Measurements from ENCODE around the gene GALNT13.

The GALNT13 gene

DNA sequence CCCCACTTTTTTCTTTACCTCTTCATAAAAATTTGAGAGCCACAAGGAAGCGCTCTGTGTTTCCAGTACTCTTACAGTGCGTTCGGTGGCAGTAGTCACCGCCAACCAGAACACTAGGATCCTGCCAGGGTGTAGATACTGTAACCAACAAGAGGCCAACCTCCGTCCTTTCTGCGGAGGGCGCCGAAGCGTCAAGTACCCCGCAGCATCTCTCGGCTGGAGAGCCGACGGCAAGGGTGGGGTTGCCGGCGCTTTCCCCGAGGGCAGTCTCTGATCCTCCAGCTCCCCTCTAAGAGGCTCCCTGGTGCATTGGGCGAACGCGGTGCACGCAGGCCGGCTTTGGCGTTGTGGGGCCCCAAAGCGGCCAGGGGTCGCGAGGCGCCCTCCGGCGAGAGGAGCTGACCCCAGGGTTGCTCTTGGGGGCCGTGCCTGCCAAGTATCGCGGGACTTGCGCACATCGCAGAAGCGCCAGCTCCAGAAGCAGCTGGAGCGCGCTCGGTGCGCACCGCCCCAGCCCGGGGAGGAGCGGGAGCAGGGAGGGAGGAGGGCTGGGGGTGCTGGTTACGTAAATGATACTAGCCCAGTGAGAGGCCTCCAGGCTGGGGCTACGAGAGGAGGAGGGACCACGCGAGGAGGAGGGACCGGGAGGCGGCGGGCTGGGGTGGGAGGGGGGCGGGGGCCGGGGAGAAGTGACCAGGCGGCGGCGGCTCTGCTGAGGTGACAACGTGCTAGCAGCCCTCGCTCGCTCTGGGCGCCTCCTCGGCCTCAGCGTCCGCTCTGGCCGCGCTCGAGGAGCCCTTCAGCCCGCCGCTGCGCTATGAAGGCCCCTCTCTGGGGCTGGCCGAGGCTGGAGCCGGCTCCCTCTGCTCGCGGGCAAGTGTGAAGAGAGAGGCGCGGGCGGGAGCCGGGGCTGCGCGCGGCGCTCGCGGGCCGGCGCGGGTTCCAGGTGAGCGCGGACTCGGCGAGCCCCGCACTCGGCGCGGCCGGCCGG, at the start of gene GALNT13:
GALNT13 (plus strand) TSS at position 692 of the 991 bp plus-strand sequence.
- no peak for DNase-seq

DNA sequence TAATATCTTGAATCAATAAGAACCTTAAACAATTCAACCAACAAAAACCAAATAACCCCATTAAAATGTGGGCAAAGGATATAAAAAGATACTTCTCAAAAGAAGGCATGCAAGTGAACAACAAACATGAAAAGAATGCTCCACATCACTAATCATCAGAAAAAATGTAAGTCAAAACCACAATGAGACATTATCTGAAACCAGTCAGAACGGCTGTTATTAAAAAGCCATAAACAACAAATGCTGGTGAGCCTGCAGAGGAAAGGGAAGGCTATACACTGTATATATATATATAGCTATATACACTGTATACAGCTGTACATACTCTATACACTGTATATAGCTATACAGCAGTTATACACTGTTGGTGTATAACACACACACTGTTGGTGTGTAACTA, 47.8 kb upstream of the GALNT13 start:
- no peak for DNase-seq

DNA sequence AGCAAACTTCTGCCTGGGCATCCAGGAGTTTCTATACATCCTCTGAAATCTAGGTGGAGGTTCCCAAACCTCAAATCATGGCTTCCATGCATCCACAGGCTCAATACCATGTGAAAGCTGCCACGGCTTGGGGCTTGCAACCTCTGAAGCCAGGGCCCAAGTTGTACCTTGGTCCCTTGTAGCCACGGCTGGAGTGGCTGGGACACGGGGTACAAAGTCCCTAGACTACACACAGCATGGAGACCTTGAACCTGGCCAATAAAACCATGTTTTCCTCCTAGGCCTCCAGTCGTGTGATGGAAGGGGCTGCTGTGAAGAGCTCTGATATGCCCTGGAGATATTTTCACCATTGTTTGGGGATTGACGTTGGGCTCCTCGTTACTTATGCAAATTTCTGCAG, 43.4 kb upstream of the GALNT13 start:
- DNase-seq, result no peak

DNA sequence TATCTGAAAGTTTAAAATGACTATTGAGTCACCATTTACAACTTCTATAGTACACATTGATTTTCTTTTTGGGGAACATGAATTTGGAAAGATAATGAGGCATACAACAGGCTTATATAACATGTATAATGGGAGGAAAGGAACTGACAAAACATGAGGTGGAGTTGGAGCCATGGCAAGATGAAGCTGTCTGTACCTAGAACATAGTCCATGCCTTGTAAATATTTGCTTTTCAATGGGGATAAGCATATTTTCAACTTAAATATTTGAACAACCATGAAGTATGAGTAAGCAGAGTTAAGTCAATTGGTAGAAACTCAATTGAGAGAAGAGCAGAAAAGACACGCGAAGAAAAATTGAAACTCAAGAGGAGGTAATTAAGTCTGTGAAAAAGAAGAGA, 37.1 kb upstream of the GALNT13 start:
- no peak for DNase-seq

DNA sequence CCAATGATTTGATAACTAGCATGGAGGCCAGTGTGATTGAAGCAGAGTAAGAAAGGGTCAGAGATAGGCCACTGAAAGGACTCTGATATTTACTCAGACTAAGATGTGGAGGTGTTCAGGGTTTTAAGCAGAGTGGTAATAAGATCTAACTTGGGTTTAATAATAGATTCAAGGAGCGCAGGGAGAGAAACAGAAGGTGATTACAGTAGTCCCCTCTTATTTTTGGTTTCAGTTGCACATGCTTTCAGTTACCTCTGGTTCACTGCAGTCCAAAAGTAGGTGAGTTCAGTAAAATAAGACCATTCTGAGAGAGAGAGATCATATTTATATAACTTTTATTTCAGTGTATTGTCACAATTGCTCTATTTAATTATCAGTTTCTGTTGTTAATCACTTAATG, 13.5 kb upstream of the GALNT13 start:
- no peak for DNase-seq

DNA sequence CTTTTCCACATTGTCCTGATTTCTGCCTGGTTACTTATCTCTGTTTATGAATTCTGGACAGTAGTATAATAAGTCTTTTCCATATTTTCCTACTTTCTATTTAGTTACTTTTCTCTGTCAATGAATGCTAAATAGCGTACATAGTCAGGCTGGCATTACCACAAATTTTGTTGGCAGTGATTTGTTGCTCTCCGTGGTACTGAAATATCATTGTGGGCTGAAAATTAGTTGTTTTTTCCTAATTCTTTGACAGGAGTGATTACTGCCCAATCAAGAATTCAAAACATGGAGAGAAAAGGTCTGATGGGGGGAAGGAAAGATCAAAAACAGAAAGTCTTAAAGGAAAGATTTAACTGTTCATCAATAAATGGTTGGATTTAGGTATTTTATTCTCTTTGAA, 7.7 kb upstream of the GALNT13 start:
- DNase-seq, result no peak

DNA sequence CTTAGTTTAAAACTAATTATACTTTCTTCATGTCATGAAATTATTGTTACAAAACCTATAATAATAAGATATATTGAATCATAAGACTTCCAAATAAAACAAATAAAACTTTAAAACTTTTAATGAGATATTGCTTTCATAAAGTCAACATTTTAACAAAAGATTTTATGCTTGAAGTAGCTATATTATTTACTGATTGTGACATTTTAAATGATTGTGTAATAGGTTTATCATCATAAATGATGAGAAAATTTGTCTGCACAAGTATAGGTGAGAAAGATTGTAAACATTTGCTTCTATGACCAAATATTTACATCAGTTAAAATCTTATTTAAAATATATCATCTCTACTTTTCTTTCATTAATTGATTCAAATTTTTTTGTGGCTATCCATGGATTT, 5.1 kb upstream of the GALNT13 start:
- DNase-seq, result no peak

DNA sequence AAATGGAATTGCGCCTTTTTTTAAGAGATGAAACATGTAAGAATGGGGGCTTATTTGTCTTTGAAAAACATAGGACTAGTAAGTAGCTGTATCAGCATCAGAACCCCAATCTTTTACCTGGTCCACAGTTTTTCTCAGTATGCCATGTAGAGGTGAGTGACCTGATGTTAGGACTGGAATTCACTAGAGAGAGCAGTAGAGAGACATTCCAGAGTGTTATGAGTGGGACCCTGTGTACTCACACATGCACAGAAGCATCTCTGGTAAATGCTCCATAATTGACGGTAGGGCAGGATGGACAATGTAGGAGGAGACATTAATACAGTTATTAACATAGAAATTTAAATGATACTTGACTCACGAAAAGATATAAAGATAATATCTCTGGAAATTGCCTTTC, 1.4 kb upstream of the GALNT13 start:
- DNase-seq, result no peak

DNA sequence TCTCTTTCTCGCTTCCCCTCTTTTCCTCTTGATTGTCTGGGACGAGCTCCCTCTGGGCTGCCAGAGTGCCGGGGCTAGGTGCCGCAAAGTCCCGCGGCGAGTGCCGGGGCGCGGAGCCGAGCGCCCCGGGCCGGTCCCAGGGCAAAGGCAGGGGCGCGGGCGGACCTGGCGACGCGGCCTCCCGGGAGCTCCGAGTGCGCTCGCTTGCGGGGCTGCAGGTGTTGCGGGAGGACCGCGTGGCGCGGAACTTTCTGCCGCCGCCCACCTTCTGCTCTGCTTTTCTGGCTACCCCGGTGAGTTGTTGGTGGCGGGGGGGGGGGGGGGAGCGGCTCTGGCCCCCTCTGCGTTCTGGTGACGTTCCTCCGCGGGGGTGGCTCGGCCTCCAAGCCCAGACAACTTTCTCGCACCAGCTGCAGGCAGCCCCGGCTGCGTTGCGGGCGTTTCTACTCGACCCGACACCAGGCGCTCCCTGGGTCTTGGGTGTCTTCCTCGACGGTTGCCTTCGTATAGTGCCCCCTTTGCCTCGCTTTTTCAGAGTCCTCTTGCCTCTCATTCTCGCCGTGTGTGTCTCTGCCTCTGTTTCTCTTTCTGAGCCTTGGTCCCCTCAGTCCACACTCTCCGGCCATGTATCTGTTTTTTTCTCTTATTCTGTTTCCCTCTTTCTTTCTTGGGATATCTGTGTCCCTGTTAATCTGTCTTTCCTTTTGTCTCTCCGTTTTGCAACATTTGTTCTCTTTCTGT, 759 bp downstream of the GALNT13 start:
- no peak for DNase-seq

DNA sequence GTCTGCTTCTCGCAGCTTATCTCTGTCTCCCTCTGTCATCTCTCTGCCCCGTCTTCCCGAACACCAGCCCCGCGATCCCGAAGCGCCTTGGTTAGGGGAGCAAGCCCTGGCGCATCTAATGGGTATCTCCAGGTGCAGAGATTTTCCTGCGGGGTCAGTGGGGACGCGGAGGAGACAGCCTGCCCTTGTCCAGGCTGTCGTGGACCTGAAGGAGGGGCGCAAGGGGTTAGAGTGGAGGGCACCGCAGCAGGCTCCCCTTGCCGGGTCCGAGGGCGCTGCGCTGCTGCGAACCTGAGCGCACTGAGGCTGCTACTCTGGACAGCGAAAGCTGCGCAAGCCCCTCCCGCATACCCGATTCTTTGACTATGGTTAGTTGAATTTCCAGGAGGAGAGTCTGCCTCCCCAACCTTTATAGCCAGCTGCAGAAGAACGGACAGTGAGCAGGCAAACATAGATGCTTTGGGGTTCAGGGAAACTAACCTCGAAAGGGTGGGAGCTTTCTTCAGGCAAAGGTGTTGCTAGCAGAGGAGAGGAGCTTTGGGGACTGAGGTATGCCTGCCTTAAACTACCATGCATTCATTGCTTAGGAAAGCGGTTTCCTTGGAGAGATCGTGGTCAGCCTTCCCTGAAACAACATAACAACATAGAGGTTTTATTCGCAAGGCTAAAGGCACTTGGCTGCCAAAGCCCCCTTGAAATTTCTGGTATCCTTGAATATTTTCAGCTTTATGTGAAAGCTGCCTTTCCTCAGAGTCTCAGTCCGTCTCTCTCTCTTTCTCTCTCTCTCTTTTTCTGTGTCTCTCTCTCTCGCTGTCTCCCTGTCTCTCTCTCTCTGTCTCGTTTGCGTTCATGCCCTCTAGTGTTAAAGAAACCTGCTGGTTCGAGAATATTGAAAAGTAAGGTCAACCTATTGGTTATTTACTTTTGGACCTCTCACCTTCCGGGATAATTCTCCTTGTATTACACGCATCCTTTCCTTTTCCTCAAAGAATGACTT, 1.6 kb downstream of the GALNT13 start:
- DNase-seq, result no peak

DNA sequence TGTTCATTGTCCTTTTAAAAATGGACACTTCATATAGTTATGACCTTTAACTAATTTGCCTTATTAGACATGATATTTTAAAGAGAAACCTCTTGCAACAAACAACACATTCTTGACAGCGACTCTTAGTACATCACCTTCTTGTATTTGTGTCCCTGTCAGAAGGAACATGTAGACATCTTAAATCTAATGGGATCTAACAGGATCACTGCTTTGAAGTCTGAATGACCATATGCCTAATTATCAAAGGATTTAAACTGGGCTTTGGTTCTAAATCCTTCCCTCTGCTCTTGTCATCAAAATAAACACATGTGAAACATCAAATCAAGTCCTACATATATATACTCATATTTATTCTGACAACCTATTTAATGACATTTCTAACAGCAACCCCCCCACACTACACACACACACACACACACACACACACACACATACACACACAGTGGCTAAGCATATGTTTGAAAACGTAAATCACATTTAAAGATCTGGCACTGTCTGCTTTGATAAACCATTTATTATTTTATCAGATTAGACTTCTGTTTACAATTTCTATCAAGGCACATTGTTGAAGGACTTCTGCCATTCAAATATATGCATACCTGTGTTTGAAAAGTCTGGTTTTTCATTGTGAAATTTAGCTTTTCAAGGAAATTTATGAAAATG, 4.2 kb downstream of the GALNT13 start:
- DNase-seq, result no peak

DNA sequence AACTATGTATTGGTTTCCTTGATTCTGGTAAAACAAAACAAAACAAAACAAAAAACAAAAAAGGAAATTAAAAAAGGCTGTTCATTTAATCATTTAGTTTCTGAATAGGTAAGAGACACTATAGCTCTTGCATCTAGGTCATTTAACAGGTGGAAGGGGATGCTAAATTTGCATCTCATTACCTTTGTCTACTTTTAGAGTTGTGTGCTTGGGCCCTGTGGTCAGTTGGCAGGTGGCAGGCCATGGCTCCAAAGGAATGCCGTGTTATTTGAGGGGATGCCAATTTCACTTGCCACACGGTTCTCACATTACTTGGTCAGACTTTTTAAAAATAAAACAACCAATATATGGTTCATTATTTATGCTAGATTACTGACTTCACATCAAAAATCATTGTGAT, 9.2 kb downstream of the GALNT13 start:
- DNase-seq, result no peak

DNA sequence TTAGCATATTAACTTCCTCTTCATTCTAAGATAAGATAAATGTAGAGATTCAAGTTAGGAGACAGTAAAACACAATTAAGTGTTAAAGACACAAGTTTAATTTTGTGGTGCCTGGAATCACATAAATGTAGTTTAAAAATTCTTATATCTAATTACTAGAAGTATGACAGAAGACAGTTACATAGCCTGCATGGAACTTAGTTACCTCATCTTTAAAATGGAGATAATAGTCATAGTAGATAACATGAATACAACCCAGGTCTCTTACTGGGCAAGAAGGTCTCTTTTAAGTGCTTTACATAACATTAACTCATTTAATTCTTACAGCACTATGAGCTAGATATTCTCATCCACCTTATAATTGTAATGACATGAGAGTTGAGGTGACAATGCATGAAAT, 15.1 kb downstream of the GALNT13 start:
- no peak for DNase-seq

DNA sequence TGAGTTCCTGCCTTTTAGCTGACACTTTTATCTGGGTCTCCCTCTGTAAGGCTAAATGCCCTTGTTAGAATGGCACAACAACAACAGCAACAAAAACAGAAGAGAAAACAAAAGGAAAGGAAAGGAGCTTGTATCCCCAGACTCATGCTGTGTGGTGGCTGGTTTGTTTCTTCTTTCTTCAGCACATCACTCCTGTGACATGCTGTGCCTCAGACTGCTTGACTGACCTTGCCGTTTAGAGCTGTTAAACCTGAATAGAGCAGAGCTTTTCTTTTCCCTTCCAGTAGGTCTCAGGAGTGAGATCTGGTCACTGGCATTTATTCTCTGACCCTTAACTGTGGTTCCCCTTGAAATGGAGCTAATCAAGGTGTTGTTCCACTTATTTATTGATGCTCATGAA, 18.9 kb downstream of the GALNT13 start:
- DNase-seq, result no peak

DNA sequence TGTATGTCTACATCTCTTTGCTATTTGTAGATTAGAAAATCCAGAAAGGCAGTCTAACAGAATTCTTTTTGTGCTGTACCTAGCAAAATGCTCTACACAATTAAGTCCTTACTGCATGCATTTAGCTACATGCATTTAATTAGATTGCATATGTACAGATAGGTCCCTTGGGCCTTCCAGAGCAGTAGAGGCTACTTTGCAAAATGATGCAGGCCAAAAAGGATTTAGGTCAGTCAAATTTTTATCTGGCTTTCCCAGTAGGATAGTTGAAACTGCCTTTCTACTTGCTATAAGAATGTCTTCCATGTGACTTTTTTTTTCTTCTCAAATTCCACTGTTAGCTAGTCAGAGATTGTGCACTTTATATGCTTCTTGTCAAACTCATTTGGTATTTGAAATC, 19.3 kb downstream of the GALNT13 start:
- DNase-seq, result no peak

DNA sequence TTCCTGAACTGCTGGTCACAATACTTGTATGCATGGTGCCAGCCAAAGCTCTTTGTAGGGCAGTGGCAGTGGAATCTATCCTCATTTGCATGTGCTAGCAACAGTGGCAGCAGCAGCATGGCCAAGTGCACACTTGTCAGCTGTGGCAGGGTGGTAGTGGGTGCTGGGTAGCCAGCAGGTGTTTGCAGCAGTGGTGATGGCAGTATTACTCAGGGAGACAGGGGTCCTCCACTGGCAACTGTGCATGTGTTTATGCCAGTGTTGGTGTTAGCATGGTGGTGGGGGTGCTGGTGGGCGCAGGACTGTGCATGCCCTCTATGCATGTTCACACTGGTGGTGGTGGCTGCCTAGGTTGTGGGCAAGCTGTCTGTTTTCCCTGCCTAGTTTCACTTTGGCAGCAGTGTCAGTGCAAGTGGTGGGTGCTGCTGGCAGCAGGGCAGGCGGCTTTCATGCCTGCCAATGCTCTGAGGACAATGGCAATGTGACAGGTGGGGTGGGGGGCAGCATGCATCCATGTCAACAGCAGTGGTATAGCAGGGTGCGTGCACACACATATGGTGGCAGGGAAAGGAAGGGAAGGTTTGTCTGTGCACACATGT, 41.2 kb downstream of the GALNT13 start:
- DNase-seq, result no peak

DNA sequence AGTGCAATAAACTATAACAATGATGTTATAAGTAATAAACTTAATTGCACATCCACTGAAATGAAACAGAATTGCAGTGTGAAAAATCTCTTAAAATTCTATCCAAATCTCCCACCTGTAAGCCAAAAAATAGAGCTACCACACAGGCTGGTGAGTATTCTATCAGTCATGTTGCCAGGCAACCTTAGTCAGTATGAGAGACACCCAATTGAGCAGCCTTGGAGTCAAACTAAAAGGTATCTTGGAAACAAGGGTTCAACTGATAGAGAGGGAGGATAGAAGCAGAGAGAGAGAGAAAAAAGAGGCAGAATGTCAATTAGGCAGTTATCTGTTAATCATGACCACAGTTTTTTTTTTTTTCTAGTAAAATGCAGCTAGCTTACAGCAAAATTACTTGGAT, 45.8 kb downstream of the GALNT13 start:
- no peak for DNase-seq

DNA sequence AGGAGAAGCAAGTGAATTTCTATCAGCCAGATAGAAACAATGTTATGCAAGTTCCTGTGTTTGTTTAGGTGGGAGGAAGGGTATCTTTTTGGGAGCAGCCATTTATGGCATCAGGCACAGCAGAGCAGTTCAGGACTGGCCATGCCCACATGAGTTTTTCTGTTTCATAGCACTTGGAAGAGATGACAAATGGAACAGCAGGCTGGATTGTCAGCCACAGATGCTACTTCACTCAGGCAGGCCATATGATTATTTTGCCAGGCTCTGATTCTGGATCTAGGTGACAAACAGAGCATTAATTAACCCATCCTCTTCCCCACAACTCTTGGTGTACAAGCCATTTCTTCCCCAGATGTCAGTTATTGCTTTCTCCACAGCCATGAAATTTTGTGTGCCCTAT, 63.8 kb downstream of the GALNT13 start:
- no peak for DNase-seq

DNA sequence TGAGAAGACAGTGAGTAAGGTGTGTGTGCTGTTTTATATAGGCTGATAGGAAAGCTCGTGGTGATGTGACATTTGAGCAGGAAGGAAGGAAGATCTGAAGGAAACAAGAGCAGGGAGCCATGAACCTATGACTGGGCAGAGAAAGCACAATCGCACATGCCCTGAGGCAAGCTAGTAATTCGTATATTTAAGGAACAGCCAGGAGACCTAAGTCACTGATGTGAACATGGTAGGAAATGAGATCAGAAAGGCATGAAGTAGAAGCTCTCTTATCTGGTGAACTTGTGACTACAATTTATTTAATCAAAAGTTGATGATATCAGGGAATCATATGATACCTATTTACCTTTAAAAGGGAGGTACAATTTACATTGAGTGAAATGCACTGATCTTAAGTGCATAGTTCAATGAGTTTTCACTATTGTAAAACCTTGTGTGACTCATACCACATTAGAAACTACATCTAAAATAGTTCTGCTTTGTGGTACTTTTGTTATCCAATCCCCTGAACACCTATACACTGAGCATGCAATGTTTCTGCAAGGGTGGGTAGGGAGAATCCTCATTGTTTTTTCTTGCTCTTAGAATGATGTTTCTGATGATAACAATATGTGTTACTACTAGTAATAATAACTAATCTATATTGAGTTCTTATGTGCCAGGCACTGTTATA, 67.5 kb downstream of the GALNT13 start:
- DNase-seq, result no peak

DNA sequence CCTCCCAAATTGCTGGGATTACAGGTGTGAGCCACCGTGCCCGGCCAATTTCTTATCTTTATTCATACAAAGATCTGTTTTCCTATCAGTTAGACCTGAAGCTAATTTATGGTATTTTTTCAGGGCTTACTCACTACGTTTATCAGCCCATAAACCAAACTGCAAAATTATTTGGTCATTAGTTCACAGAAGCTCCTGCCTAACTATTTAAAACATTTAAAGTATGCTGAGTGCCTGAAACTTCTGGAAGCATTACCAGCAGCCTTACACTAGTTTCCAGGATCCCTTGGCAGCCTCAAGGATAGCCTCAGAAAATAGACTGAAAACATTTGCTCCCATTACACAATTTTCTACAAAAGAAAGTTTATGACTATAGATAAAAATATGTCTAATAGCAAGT, 68.8 kb downstream of the GALNT13 start:
- no peak for DNase-seq

DNA sequence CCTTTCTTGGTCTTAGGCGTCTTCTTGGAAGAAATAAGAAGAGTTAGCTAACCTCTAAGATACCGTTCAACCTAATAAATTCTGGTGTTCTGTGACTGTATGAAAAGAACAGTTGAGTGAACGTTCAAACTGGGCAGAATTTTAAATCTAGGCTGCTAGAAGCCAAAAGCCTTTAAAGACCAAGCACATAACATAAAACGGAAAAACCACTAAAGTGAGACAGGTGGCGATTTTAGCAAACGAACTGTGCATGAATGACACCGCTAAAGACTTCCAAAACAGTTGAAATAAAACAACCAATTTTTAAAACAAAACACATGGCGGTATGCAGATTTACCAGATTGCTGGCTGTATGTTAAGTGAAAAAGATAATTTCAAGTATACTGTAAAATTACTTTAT, 73.1 kb downstream of the GALNT13 start:
- no peak for DNase-seq

Data from activated CD4-positive, alpha-beta T cell treated with anti-CD3 and anti-CD28 coated beads for 1 hour (primary cell).